ENCODE data around the gene HIVEP2.

HIVEP2 gene

GRCh38 chr6:142823256-142823902 is 121.6 kb downstream of the HIVEP2 start:
- Histone ChIP-seq H3K4me1 (ENCODE audit: control insufficient read depth in 1 of 2, insufficient read depth in 2 of 2, low read length in 2 of 2) (peaks cover 28 to 54% of the 10 kb centered on the region in 2 donors), H3K27me3 (ENCODE audit: control insufficient read depth in 1 of 2, insufficient read depth in 2 of 2, low read length in 2 of 2) (no peaks in the 10 kb centered on the region), H3K27ac (ENCODE audit: low read depth, low read length) (no peak overlapping the region), H3K36me3 (ENCODE audit: control insufficient read depth in 1 of 2, insufficient read depth in 2 of 2, low read length in 2 of 2) (no peaks in the 10 kb centered on the region), H3K4me3 (ENCODE audit: low read depth in 1 of 2, low read length in 2 of 2) (no peak overlapping the region), H3K9ac (ENCODE audit: low read depth in 1 of 2, low read length in 2 of 2) (no peak overlapping the region), H3K9me3 (ENCODE audit: control insufficient read depth in 1 of 2, low read length in 2 of 2) (no peaks in the 10 kb centered on the region)

GRCh38 chr6:142822842-142823241 is 122.1 kb downstream of the HIVEP2 start:
- H3K27ac ChIP-seq (ENCODE audit: low read depth, low read length): no peak overlapping the region
- H3K9ac ChIP-seq (ENCODE audit: low read depth in 1 of 2, low read length in 2 of 2): no peak overlapping the region
- no peaks in the 10 kb centered on the region for H3K36me3 ChIP-seq (ENCODE audit: control insufficient read depth in 1 of 2, insufficient read depth in 2 of 2, low read length in 2 of 2)

GRCh38 chr6:142822383-142822782 is 122.6 kb downstream of the HIVEP2 start:
- Histone ChIP-seq H3K9me3 (ENCODE audit: control insufficient read depth in 1 of 2, low read length in 2 of 2) (no peaks in the 10 kb centered on the region), H3K36me3 (ENCODE audit: control insufficient read depth in 1 of 2, insufficient read depth in 2 of 2, low read length in 2 of 2) (no peaks in the 10 kb centered on the region), H3K9ac (ENCODE audit: low read depth in 1 of 2, low read length in 2 of 2) (no peak overlapping the region), H3K27me3 (ENCODE audit: control insufficient read depth in 1 of 2, insufficient read depth in 2 of 2, low read length in 2 of 2) (no peaks in the 10 kb centered on the region), H3K27ac (ENCODE audit: low read depth, low read length) (no peak overlapping the region), H3K4me1 (ENCODE audit: control insufficient read depth in 1 of 2, insufficient read depth in 2 of 2, low read length in 2 of 2) (peaks cover 23 to 44% of the 10 kb centered on the region in 2 donors), H3K4me3 (ENCODE audit: low read depth in 1 of 2, low read length in 2 of 2) (no peak overlapping the region)

More at GRCh38 chr6:142822842-142823241, 122.1 kb downstream of the HIVEP2 start:
- Histone ChIP-seq H3K27me3 (ENCODE audit: control insufficient read depth in 1 of 2, insufficient read depth in 2 of 2, low read length in 2 of 2) (no peaks in the 10 kb centered on the region), H3K9me3 (ENCODE audit: control insufficient read depth in 1 of 2, low read length in 2 of 2) (no peaks in the 10 kb centered on the region), H3K4me1 (ENCODE audit: control insufficient read depth in 1 of 2, insufficient read depth in 2 of 2, low read length in 2 of 2) (peaks cover 23 to 48% of the 10 kb centered on the region in 2 donors), H3K4me3 (ENCODE audit: low read depth in 1 of 2, low read length in 2 of 2) (no peak overlapping the region)

GRCh38 chr6:142821860-142822259 is 123.1 kb downstream of the HIVEP2 start:
- Histone ChIP-seq H3K4me3 (ENCODE audit: low read depth in 1 of 2, low read length in 2 of 2) (no peak overlapping the region), H3K4me1 (ENCODE audit: control insufficient read depth in 1 of 2, insufficient read depth in 2 of 2, low read length in 2 of 2) (peaks cover 23 to 43% of the 10 kb centered on the region in 2 donors), H3K9me3 (ENCODE audit: control insufficient read depth in 1 of 2, low read length in 2 of 2) (no peaks in the 10 kb centered on the region), H3K36me3 (ENCODE audit: control insufficient read depth in 1 of 2, insufficient read depth in 2 of 2, low read length in 2 of 2) (no peaks in the 10 kb centered on the region), H3K9ac (ENCODE audit: low read depth in 1 of 2, low read length in 2 of 2) (no peak overlapping the region), H3K27me3 (ENCODE audit: control insufficient read depth in 1 of 2, insufficient read depth in 2 of 2, low read length in 2 of 2) (no peaks in the 10 kb centered on the region), H3K27ac (ENCODE audit: low read depth, low read length) (no peak overlapping the region)

GRCh38 chr6:142821164-142821716 is 123.7 kb downstream of the HIVEP2 start:
- Histone ChIP-seq H3K27me3 (ENCODE audit: control insufficient read depth in 1 of 2, insufficient read depth in 2 of 2, low read length in 2 of 2) (no peaks in the 10 kb centered on the region), H3K4me3 (ENCODE audit: low read depth in 1 of 2, low read length in 2 of 2) (no peak overlapping the region), H3K9ac (ENCODE audit: low read depth in 1 of 2, low read length in 2 of 2) (no peak overlapping the region), H3K9me3 (ENCODE audit: control insufficient read depth in 1 of 2, low read length in 2 of 2) (no peaks in the 10 kb centered on the region), H3K27ac (ENCODE audit: low read depth, low read length) (no peak overlapping the region), H3K4me1 (ENCODE audit: control insufficient read depth in 1 of 2, insufficient read depth in 2 of 2, low read length in 2 of 2) (peaks cover 23 to 37% of the 10 kb centered on the region in 2 donors), H3K36me3 (ENCODE audit: control insufficient read depth in 1 of 2, insufficient read depth in 2 of 2, low read length in 2 of 2) (no peaks in the 10 kb centered on the region)

GRCh38 chr6:142820338-142821051 is 124.5 kb downstream of the HIVEP2 start:
- Histone ChIP-seq H3K27me3 (ENCODE audit: control insufficient read depth in 1 of 2, insufficient read depth in 2 of 2, low read length in 2 of 2) (no peaks in the 10 kb centered on the region), H3K4me1 (ENCODE audit: control insufficient read depth in 1 of 2, insufficient read depth in 2 of 2, low read length in 2 of 2) (peaks cover 23 to 36% of the 10 kb centered on the region in 2 donors), H3K36me3 (ENCODE audit: control insufficient read depth in 1 of 2, insufficient read depth in 2 of 2, low read length in 2 of 2) (no peaks in the 10 kb centered on the region), H3K9ac (ENCODE audit: low read depth in 1 of 2, low read length in 2 of 2) (peak overlapping the region; percentile 21 to 55), H3K4me3 (ENCODE audit: low read depth in 1 of 2, low read length in 2 of 2) (peak overlapping the region; percentile 63 to 81), H3K27ac (ENCODE audit: low read depth, low read length) (no peak overlapping the region), H3K9me3 (ENCODE audit: control insufficient read depth in 1 of 2, low read length in 2 of 2) (no peaks in the 10 kb centered on the region)

GRCh38 chr6:142819603-142820337 is 125.2 kb downstream of the HIVEP2 start:
- Histone ChIP-seq H3K27ac (ENCODE audit: low read depth, low read length) (no peak overlapping the region), H3K27me3 (ENCODE audit: control insufficient read depth in 1 of 2, insufficient read depth in 2 of 2, low read length in 2 of 2) (no peaks in the 10 kb centered on the region), H3K36me3 (ENCODE audit: control insufficient read depth in 1 of 2, insufficient read depth in 2 of 2, low read length in 2 of 2) (no peaks in the 10 kb centered on the region), H3K9me3 (ENCODE audit: control insufficient read depth in 1 of 2, low read length in 2 of 2) (no peaks in the 10 kb centered on the region), H3K4me3 (ENCODE audit: low read depth in 1 of 2, low read length in 2 of 2) (peak overlapping the region; percentile 63 to 81), H3K4me1 (ENCODE audit: control insufficient read depth in 1 of 2, insufficient read depth in 2 of 2, low read length in 2 of 2) (peaks cover 23 to 34% of the 10 kb centered on the region in 2 donors), H3K9ac (ENCODE audit: low read depth in 1 of 2, low read length in 2 of 2) (peak overlapping the region; percentile 21 to 55)

- H3K4me3 ChIP-seq (ENCODE audit: low read depth in 1 of 2, low read length in 2 of 2): no peak overlapping the region
- H3K9me3 ChIP-seq (ENCODE audit: control insufficient read depth in 1 of 2, low read length in 2 of 2): no peaks in the 10 kb centered on the region
- no peak overlapping the region for H3K9ac ChIP-seq (ENCODE audit: low read depth in 1 of 2, low read length in 2 of 2)
- H3K4me1 ChIP-seq (ENCODE audit: control insufficient read depth in 1 of 2, insufficient read depth in 2 of 2, low read length in 2 of 2): peaks cover 12 to 27% of the 10 kb centered on the region in 2 donors
- H3K27me3 ChIP-seq (ENCODE audit: control insufficient read depth in 1 of 2, insufficient read depth in 2 of 2, low read length in 2 of 2): no peaks in the 10 kb centered on the region
- no peak overlapping the region for H3K27ac ChIP-seq (ENCODE audit: low read depth, low read length)
- H3K36me3 ChIP-seq (ENCODE audit: control insufficient read depth in 1 of 2, insufficient read depth in 2 of 2, low read length in 2 of 2): no peaks in the 10 kb centered on the region
Measured at GRCh38 chr6:142816486-142816885, 128.5 kb downstream of the HIVEP2 start.

GRCh38 chr6:142816031-142816430 is 128.9 kb downstream of the HIVEP2 start:
- Histone ChIP-seq H3K27me3 (ENCODE audit: control insufficient read depth in 1 of 2, insufficient read depth in 2 of 2, low read length in 2 of 2) (no peaks in the 10 kb centered on the region), H3K9me3 (ENCODE audit: control insufficient read depth in 1 of 2, low read length in 2 of 2) (no peaks in the 10 kb centered on the region), H3K4me1 (ENCODE audit: control insufficient read depth in 1 of 2, insufficient read depth in 2 of 2, low read length in 2 of 2) (peaks cover 12 to 26% of the 10 kb centered on the region in 2 donors), H3K36me3 (ENCODE audit: control insufficient read depth in 1 of 2, insufficient read depth in 2 of 2, low read length in 2 of 2) (no peaks in the 10 kb centered on the region), H3K9ac (ENCODE audit: low read depth in 1 of 2, low read length in 2 of 2) (no peak overlapping the region), H3K4me3 (ENCODE audit: low read depth in 1 of 2, low read length in 2 of 2) (no peak overlapping the region), H3K27ac (ENCODE audit: low read depth, low read length) (no peak overlapping the region)

- Histone ChIP-seq H3K27me3 (ENCODE audit: control insufficient read depth in 1 of 2, insufficient read depth in 2 of 2, low read length in 2 of 2) (no peaks in the 10 kb centered on the region), H3K9me3 (ENCODE audit: control insufficient read depth in 1 of 2, low read length in 2 of 2) (no peaks in the 10 kb centered on the region), H3K4me3 (ENCODE audit: low read depth in 1 of 2, low read length in 2 of 2) (no peak overlapping the region), H3K27ac (ENCODE audit: low read depth, low read length) (no peak overlapping the region), H3K4me1 (ENCODE audit: control insufficient read depth in 1 of 2, insufficient read depth in 2 of 2, low read length in 2 of 2) (peaks cover 0 to 9% of the 10 kb centered on the region in 2 donors), H3K9ac (ENCODE audit: low read depth in 1 of 2, low read length in 2 of 2) (no peak overlapping the region), H3K36me3 (ENCODE audit: control insufficient read depth in 1 of 2, insufficient read depth in 2 of 2, low read length in 2 of 2) (no peaks in the 10 kb centered on the region)
Measured at GRCh38 chr6:142811923-142812322, 133.1 kb downstream of the HIVEP2 start.

Data from duodenal mucosa (tissue), 2 donors.